SJSA1 (cell line): ENCODE results near the gene LRRC4C. TPM values are rescaled to one million over a fixed set of nuclear protein-coding genes. Genes with fewer than 3 reads are reported as not detected.

Experiments
- DNase-seq, 2 experiments: peaks; one replicate each; pipeline ENCODE4 v3.0.0-alpha.2; 2015 to 2020; ENCODE audit warnings: low spot score in 2 of 2, low read depth in 1 of 2
- H3K27ac ChIP-seq: fragments of 250-450 bp; sonication (Bioruptor Pico); 2 replicates; pipeline ENCODE4 v1.5.1; 2020; ENCODE audit warnings: mild to moderate bottlenecking, moderate library complexity
- H3K27me3 ChIP-seq: fragments of 250-450 bp; sonication (Bioruptor Pico); replicated peaks from 2 replicates; pipeline ENCODE4 v1.5.1; 2020; ENCODE audit warnings: mild to moderate bottlenecking, moderate library complexity
- H3K36me3 ChIP-seq: fragments of 250-450 bp; sonication (Bioruptor Pico); 2 replicates; pipeline ENCODE4 v1.5.1; 2020; ENCODE audit warnings: mild to moderate bottlenecking
- H3K4me1 ChIP-seq: fragments of 250-450 bp; sonication (Bioruptor Pico); replicated peaks from 2 replicates; pipeline ENCODE4 v1.6.1; 2021; ENCODE audit warnings: mild to moderate bottlenecking
- H3K4me3 ChIP-seq: fragments of 250-450 bp; sonication (Bioruptor Pico); 2 replicates; pipeline ENCODE4 v1.5.1; 2020; ENCODE audit warnings: mild to moderate bottlenecking
- H3K9me3 ChIP-seq: fragments of 250-450 bp; sonication (Bioruptor Pico); replicated peaks from 2 replicates; pipeline ENCODE4 v1.5.1; 2020; ENCODE audit warnings: mild to moderate bottlenecking
- total RNA-seq: library from RNA; depleted of rRNA; stranded (reverse); fragments of >200 nt; shearing (Covaris generic); gene quantifications from 2 replicates; pipeline ENCODE4 v1.2.3, GENCODE V29; 2014

The LRRC4C gene
- total RNA-seq, 1 experiment from 2014 or later: not detected

GRCh38 chr11:40328890-40329614 is 1130.4 kb downstream of the LRRC4C start:
- Histone ChIP-seq H3K4me1 (peaks cover 16% of the 10 kb centered on the region), H3K27me3 (no peaks in the 10 kb centered on the region), H3K36me3 (no peaks in the 10 kb centered on the region), H3K4me3 (no peak overlapping the region), H3K9me3 (no peaks in the 10 kb centered on the region), H3K27ac (peak overlapping the region; percentile 91)
- DNase-seq: peak; percentile 97

GRCh38 chr11:40323241-40323640 is 1136.2 kb downstream of the LRRC4C start:
- Histone ChIP-seq H3K4me3 (no peak overlapping the region), H3K27ac (no peak overlapping the region), H3K4me1 (peaks cover under 1% of the 10 kb centered on the region), H3K27me3 (no peaks in the 10 kb centered on the region), H3K36me3 (no peaks in the 10 kb centered on the region), H3K9me3 (no peaks in the 10 kb centered on the region)
- no peak for DNase-seq

- no peak overlapping the region for H3K4me3 ChIP-seq
- no peaks in the 10 kb centered on the region for H3K4me1 ChIP-seq
- H3K36me3 ChIP-seq: no peaks in the 10 kb centered on the region
Observed at GRCh38 chr11:40321537-40321936, 1137.9 kb downstream of the LRRC4C start.

GRCh38 chr11:40316171-40316570 is 1143.3 kb downstream of the LRRC4C start:
- no peak for DNase-seq
- Histone ChIP-seq H3K4me1 (no peaks in the 10 kb centered on the region), H3K9me3 (no peaks in the 10 kb centered on the region; the same call in 1 of the 2 replicates), H3K36me3 (no peaks in the 10 kb centered on the region), H3K27me3 (no peaks in the 10 kb centered on the region), H3K4me3 (no peak overlapping the region), H3K27ac (no peak overlapping the region)

More at GRCh38 chr11:40321537-40321936, 1137.9 kb downstream of the LRRC4C start:
- no peak overlapping the region for H3K27ac ChIP-seq
- H3K27me3 ChIP-seq: no peaks in the 10 kb centered on the region
- no peaks in the 10 kb centered on the region for H3K9me3 ChIP-seq
- no peak for DNase-seq

- no peaks in the 10 kb centered on the region; the same call in 1 of the 2 replicates for H3K9me3 ChIP-seq
- H3K27ac ChIP-seq: no peak overlapping the region
- no peak for DNase-seq
- H3K27me3 ChIP-seq: no peaks in the 10 kb centered on the region
- H3K4me3 ChIP-seq: no peak overlapping the region
- H3K36me3 ChIP-seq: no peaks in the 10 kb centered on the region
- no peaks in the 10 kb centered on the region for H3K4me1 ChIP-seq
Observed at GRCh38 chr11:40315122-40315521, 1144.3 kb downstream of the LRRC4C start.

- H3K36me3 ChIP-seq: no peaks in the 10 kb centered on the region
- DNase-seq: no peak
- H3K9me3 ChIP-seq: no peaks in the 10 kb centered on the region; the same call in 1 of the 2 replicates
- no peaks in the 10 kb centered on the region for H3K4me1 ChIP-seq
- no peak overlapping the region for H3K4me3 ChIP-seq
- no peak overlapping the region for H3K27ac ChIP-seq
- no peaks in the 10 kb centered on the region for H3K27me3 ChIP-seq
Observed at GRCh38 chr11:40314327-40314726, 1145.1 kb downstream of the LRRC4C start.

- Histone ChIP-seq H3K36me3 (no peaks in the 10 kb centered on the region), H3K4me3 (no peak overlapping the region), H3K27me3 (no peaks in the 10 kb centered on the region), H3K4me1 (peaks cover 15% of the 10 kb centered on the region), H3K27ac (no peak overlapping the region), H3K9me3 (no peaks in the 10 kb centered on the region; the same call in 1 of the 2 replicates)
- DNase-seq: peak; percentile 44 to 45
Observed at GRCh38 chr11:40306938-40307548, 1152.4 kb downstream of the LRRC4C start.

- H3K27me3 ChIP-seq: no peaks in the 10 kb centered on the region
- DNase-seq: peak in 1 of 2 experiments; percentile 26
- no peak overlapping the region for H3K27ac ChIP-seq
Observed at GRCh38 chr11:40302669-40303068, 1156.8 kb downstream of the LRRC4C start.

GRCh38 chr11:40295466-40295865 is 1164.0 kb downstream of the LRRC4C start:
- Histone ChIP-seq H3K9me3 (0 out of 2 replicates have a peak, but pooled peaks cover 3% of the 10 kb centered on the region), H3K36me3 (no peaks in the 10 kb centered on the region), H3K27ac (no peak overlapping the region), H3K27me3 (0 out of 2 replicates have a peak, but pooled peaks cover 13% of the 10 kb centered on the region), H3K4me1 (no peaks in the 10 kb centered on the region; the same call in 1 of the 2 replicates), H3K4me3 (no peak overlapping the region)
- DNase-seq: no peak

More at GRCh38 chr11:40302669-40303068, 1156.8 kb downstream of the LRRC4C start:
- Histone ChIP-seq H3K4me1 (peaks cover 15% of the 10 kb centered on the region), H3K4me3 (no peak overlapping the region), H3K9me3 (no peaks in the 10 kb centered on the region), H3K36me3 (no peaks in the 10 kb centered on the region)

- no peaks in the 10 kb centered on the region; the same call in 1 of the 2 replicates for H3K4me1 ChIP-seq
- H3K27ac ChIP-seq: no peak overlapping the region
- no peak overlapping the region for H3K4me3 ChIP-seq
- H3K27me3 ChIP-seq: 0 out of 2 replicates have a peak, but pooled peaks cover 14% of the 10 kb centered on the region
- no peak for DNase-seq
- no peaks in the 10 kb centered on the region for H3K36me3 ChIP-seq
- H3K9me3 ChIP-seq: 0 out of 2 replicates have a peak, but pooled peaks cover 3% of the 10 kb centered on the region
Observed at GRCh38 chr11:40294741-40295140, 1164.7 kb downstream of the LRRC4C start.

- Histone ChIP-seq H3K36me3 (no peaks in the 10 kb centered on the region), H3K4me3 (no peak overlapping the region), H3K27me3 (0 out of 2 replicates have a peak, but pooled peaks cover 14% of the 10 kb centered on the region), H3K27ac (no peak overlapping the region), H3K9me3 (0 out of 2 replicates have a peak, but pooled peaks cover 3% of the 10 kb centered on the region), H3K4me1 (no peaks in the 10 kb centered on the region; the same call in 1 of the 2 replicates)
- DNase-seq: no peak
Observed at GRCh38 chr11:40294349-40294735, 1165.1 kb downstream of the LRRC4C start.

- peak; percentile 50 to 70 for DNase-seq
- 0 out of 2 replicates have a peak, but pooled peaks cover 14% of the 10 kb centered on the region for H3K27me3 ChIP-seq
- no peaks in the 10 kb centered on the region for H3K36me3 ChIP-seq
- peak overlapping the region; percentile 45 for H3K4me3 ChIP-seq
- 0 out of 2 replicates have a peak, but pooled peaks cover 3% of the 10 kb centered on the region for H3K9me3 ChIP-seq
- no peak overlapping the region for H3K27ac ChIP-seq
- H3K4me1 ChIP-seq: no peaks in the 10 kb centered on the region; the same call in 1 of the 2 replicates
Observed at GRCh38 chr11:40293655-40294348, 1165.7 kb downstream of the LRRC4C start.

- Histone ChIP-seq H3K27ac (no peak overlapping the region), H3K4me1 (no peaks in the 10 kb centered on the region; the same call in 1 of the 2 replicates), H3K27me3 (0 out of 2 replicates have a peak, but pooled peaks cover 14% of the 10 kb centered on the region), H3K9me3 (0 out of 2 replicates have a peak, but pooled peaks cover 3% of the 10 kb centered on the region), H3K36me3 (no peaks in the 10 kb centered on the region), H3K4me3 (peak overlapping the region; percentile 45)
- DNase-seq: no peak
Observed at GRCh38 chr11:40292721-40293508, 1166.5 kb downstream of the LRRC4C start.
